Measurements from ENCODE around the gene RASA3.
"Not testable (repeated sequence)": the region's sequence is repeated elsewhere in the genome, so short reads cannot be mapped to it uniquely, and the experiment has no call there.

Gene RASA3, protein sequence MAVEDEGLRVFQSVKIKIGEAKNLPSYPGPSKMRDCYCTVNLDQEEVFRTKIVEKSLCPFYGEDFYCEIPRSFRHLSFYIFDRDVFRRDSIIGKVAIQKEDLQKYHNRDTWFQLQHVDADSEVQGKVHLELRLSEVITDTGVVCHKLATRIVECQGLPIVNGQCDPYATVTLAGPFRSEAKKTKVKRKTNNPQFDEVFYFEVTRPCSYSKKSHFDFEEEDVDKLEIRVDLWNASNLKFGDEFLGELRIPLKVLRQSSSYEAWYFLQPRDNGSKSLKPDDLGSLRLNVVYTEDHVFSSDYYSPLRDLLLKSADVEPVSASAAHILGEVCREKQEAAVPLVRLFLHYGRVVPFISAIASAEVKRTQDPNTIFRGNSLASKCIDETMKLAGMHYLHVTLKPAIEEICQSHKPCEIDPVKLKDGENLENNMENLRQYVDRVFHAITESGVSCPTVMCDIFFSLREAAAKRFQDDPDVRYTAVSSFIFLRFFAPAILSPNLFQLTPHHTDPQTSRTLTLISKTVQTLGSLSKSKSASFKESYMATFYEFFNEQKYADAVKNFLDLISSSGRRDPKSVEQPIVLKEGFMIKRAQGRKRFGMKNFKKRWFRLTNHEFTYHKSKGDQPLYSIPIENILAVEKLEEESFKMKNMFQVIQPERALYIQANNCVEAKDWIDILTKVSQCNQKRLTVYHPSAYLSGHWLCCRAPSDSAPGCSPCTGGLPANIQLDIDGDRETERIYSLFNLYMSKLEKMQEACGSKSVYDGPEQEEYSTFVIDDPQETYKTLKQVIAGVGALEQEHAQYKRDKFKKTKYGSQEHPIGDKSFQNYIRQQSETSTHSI

DNA sequence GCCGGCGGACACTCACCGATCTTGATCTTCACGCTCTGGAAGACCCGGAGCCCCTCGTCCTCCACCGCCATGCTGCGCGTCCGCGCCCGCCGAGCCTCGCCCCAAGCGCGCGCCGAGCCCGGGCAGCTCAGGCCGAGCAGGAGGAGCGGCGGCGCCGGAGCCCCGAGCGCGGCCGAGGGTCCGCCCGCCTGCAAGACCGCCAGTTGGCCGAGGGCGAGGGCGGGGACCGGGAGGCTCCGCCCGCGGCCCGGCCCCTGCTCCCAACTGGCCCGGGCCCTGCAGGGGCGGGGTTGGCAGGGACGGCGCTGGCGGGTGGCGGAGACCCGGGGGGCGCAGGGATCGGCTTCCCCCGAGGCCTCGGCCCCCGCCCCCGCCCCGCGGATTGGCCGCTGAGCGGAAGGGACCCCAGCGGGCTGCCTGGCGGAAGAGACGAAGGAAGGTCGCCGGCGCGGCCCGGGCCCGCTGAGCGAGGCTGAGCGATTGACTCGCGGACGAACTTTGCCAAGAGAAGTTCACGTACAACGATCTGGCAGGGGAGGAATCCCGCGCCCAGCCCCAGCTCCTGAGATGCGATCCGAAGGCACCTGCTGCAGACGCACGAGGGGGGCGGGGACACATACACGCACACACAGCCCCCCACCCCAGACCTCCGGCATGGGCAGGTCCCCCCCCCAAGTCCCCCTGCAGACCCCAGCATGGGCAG is at the start of gene RASA3:
TSS of gene RASA3 (minus strand) at position 205 of the 703 bp plus-strand sequence. CDS start at position 71, 134 bp downstream.
- peak; percentile 78 for DNase-seq (ENCODE audit: low read depth, low spot score)
- in situ Hi-C loops (cut with HindIII; ENCODE audit: low sequenced_read_pairs), result no loop called here
- H3K4me3 ChIP-seq (ENCODE audit: low read depth, low read length), result peak within 1 kb of the TSS; percentile 97
- TF ChIP-seq, protein P1, sequence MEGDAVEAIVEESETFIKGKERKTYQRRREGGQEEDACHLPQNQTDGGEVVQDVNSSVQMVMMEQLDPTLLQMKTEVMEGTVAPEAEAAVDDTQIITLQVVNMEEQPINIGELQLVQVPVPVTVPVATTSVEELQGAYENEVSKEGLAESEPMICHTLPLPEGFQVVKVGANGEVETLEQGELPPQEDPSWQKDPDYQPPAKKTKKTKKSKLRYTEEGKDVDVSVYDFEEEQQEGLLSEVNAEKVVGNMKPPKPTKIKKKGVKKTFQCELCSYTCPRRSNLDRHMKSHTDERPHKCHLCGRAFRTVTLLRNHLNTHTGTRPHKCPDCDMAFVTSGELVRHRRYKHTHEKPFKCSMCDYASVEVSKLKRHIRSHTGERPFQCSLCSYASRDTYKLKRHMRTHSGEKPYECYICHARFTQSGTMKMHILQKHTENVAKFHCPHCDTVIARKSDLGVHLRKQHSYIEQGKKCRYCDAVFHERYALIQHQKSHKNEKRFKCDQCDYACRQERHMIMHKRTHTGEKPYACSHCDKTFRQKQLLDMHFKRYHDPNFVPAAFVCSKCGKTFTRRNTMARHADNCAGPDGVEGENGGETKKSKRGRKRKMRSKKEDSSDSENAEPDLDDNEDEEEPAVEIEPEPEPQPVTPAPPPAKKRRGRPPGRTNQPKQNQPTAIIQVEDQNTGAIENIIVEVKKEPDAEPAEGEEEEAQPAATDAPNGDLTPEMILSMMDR (IDR thresholded peaks at IDR 0.05; ENCODE audit: low read depth, low read length), result no peak

DNA sequence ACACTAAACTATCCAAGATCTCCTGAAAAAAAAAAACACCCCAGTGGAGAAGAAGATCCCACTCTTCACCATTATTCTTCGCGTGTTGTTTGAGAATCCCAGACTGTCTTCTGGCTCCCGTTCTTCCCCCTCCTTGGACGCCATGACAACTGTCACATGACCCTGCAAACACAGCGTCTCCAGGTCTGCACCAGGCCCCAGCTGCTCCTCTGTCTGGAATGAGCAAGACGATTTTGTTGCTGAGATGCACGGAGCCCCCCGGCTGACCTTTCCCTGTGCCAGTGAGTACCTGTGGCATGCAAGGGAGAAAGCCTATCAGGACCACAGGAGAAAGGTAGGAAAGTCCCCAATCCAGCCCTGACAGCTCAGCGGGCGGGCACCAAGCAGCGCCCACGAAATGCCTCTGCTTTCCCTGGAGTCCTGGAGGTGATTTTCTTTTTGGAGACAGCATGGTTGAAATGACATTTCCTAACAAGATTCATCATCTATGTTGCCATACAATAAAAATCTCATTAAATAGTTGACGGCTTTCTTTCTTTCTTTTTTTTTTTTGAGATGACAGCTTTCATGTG is 46.8 kb upstream of the RASA3 start, which contains the start of gene CFAP97D2:
TSS of gene CFAP97D2 (plus strand) at position 171 of the 572 bp plus-strand sequence. CDS start at position 245, 74 bp downstream.
- in situ Hi-C loops (cut with HindIII; ENCODE audit: low sequenced_read_pairs), result no loop called here
- DNase-seq (ENCODE audit: low read depth, low spot score), result no peak
- TF ChIP-seq, protein P1 (IDR thresholded peaks at IDR 0.05; ENCODE audit: low read depth, low read length), result no peak
- no peak within 1 kb of the TSS for H3K4me3 ChIP-seq (ENCODE audit: low read depth, low read length)

DNA sequence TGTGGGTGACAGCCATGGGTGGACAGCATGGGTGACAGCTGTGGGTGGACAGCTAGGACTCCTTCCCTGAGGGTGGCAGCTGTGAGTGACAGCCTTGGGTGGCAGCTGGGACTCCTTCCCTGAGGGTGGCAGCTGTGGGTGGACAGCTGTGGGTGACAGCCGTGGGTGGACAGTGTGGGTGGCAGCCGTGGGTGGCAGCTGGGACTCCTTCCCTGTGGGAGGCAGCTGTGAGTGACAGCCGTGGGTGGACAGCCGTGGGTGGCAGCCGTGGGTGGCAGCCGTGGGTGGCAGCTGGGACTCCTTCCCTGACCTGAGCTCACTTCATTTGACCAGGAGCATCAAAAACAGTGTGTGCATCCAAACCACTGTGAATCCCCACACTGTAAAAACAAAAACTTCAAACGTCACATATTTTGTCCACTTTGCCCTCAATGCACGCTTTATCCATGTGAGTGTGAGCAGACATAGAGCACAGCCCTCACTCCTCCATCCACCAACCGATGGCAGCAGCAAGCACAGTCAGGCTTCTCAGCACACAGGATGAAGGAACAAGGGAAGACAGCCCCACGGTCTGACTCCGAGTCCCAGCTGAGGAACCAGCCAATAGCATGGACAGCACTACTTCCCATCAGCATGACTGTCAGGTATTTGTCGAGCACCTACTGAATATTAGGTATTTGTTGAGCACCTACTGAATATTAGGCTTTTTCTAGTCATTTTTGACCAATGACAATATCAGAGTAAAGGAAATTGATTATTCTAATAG is 45.0 kb upstream of the RASA3 start:
- DNase-seq (ENCODE audit: low read depth, low spot score), result no peak
- TF ChIP-seq, protein P1 (IDR thresholded peaks at IDR 0.05; ENCODE audit: low read depth, low read length), result no peak
- in situ Hi-C loops (cut with HindIII; ENCODE audit: low sequenced_read_pairs), result no loop called here
- H3K4me3 ChIP-seq (ENCODE audit: low read depth, low read length), result no peak overlapping the region

DNA sequence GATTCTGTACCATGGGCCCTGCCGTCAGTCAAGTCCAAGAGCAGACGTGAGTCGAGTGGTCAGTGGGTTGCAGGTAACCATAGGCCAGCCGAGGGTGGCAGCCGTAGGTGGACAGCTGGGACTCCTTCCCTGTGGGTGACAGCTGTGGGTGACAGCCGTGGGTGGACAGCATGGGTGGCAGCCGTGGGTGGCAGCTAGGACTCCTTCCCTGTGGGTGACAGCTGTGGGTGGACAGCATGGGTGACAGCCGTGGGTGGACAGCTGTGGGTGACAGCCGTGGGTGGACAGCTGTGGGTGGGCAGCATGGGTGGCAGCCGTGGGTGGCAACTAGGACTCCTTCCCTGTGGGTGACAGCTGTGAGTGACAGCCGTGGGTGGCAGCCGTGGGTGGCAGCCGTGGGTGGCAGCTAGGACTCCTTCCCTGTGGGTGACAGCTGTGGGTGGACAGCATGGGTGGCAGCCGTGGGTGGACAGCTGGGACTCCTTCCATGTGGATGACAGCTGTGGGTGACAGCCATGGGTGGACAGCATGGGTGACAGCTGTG is 44.0 kb upstream of the RASA3 start:
- H3K4me3 ChIP-seq (ENCODE audit: low read depth, low read length), result not testable (repeated sequence)

DNA sequence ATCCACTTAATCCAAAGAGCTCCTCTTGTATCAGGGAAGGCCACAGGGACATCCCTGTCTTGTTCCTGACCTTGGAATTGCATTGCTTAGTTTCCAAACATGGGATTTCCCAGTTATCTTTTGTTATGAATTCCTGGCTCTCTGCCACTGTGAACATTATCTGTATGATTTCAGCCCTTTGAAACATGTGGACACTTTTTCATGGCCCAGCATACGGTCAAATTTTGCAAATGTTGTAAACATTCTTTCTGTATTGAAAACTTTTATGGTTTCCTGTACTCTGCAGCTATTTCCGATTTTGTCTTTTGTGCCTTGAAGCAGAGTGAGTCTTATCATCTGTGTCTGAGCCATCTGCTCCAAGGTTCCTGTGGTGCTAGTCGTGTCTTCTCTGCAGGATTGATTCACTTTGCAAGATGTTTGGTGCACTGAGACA is 42.1 kb upstream of the RASA3 start:
- TF ChIP-seq, protein P1 (IDR thresholded peaks at IDR 0.05; ENCODE audit: low read depth, low read length), result no peak
- no peak overlapping the region for H3K4me3 ChIP-seq (ENCODE audit: low read depth, low read length)
- no peak for DNase-seq (ENCODE audit: low read depth, low spot score)
- in situ Hi-C loops (cut with HindIII; ENCODE audit: low sequenced_read_pairs), result no loop called here

More for the DNA sequence above, 44.0 kb upstream of the RASA3 start:
- in situ Hi-C loops (cut with HindIII; ENCODE audit: low sequenced_read_pairs); DNase-seq (ENCODE audit: low read depth, low spot score): not testable (repeated sequence)

DNA sequence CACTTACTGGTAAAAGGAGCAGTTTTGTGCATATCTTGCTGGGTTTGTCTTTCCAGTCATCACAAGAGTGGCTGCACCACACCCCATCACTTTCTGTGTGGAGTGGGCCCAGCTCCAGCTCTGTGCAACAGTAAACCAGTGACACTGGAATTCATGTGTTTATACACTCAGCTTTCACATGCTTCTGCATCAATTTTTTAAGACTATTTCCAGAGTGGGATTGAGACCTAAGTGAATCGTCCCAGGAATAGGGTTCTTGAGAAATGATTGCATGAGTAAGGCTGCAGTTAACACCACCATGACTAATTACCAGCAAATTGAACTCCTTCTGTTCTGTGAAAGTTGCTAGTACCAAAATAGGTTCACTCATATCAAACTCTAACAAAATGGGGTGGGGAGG is 41.3 kb upstream of the RASA3 start:
- DNase-seq (ENCODE audit: low read depth, low spot score), result no peak
- in situ Hi-C loops (cut with HindIII; ENCODE audit: low sequenced_read_pairs), result no loop called here
- no peak overlapping the region for H3K4me3 ChIP-seq (ENCODE audit: low read depth, low read length)
- TF ChIP-seq, protein P1 (IDR thresholded peaks at IDR 0.05; ENCODE audit: low read depth, low read length), result no peak

Data from astrocyte of the spinal cord (primary cell).